Body of pancreas (tissue), 4 donors: ENCODE measurements around the gene PDE3A. TPM values are rescaled to one million over a fixed set of nuclear protein-coding genes. Genes with fewer than 3 reads are reported as not detected.

Experiments used
- ATAC-seq: fragments of 150-250 bp; one replicate; pipeline ENCODE4 v1.9.1; 2016
- DNase-seq, 4 donors: peaks; one replicate each; pipeline ENCODE4 v3.0.0-alpha.2; 2019
- H3K27ac ChIP-seq, 4 donors: fragments of 200-600 bp; sonication (generic); 1 replicate in 3 of 4; 2 replicates in 1 of 4; pipeline versions ENCODE4 v1.5.1 to v1.6.1; 2016 to 2019; ENCODE audit warnings: mild to moderate bottlenecking in 1 of 4, mixed read lengths in 1 of 4, moderate library complexity in 1 of 4
- H3K27me3 ChIP-seq, 2 donors: fragments of 200-600 bp; sonication (generic); one replicate each; pipeline ENCODE4 v1.6.0; 2016; ENCODE audit warnings: mild to moderate bottlenecking in 1 of 2
- H3K36me3 ChIP-seq, 2 donors: fragments of 200-600 bp; sonication (generic); replicated peaks in 1 of 2; 2 replicates each; pipeline ENCODE4 v1.5.1; 2016; ENCODE audit warnings: low read depth in 2 of 2; ENCODE audit not compliant: insufficient read depth in 1 of 2
- H3K4me1 ChIP-seq: fragments of 200-600 bp; sonication (generic); one replicate; pipeline ENCODE4 v1.6.0; 2016
- H3K4me3 ChIP-seq, 2 donors: fragments of 200-600 bp; sonication (generic); 1 replicate in 1 of 2; 2 replicates in 1 of 2; pipeline ENCODE4 v1.5.1; 2016 to 2019
- H3K9me3 ChIP-seq, 3 donors: fragments of 200-600 bp; sonication (generic); 1 replicate in 2 of 3; 2 replicates in 1 of 3; pipeline ENCODE4 v1.5.1; 2016
- CTCF ChIP-seq, 7 experiments: fragments of 450-650 bp in 4 of 7; fragments of 200-600 bp in 3 of 7; sonication (generic) in 3 of 7; IDR thresholded peaks; one replicate each; pipeline ENCODE4 v1.5.1; 2016 to 2019; ENCODE audit warnings: antibody characterized with exemption in 7 of 7
- POLR2A ChIP-seq, 3 donors: fragments of 450-650 bp; IDR thresholded peaks; one replicate each; pipeline ENCODE4 v1.6.1; 2016; ENCODE audit warnings: antibody characterized with exemption in 3 of 3, mild to moderate bottlenecking in 2 of 3
- WGBS, 2 donors: methylation state at CpG; one replicate each; pipeline ENCODE4 v1.1.5; 2017; 5-methylcytosine and 5-hydroxymethylcytosine counted together
- intact Hi-C: fragments of 100-400 bp; cut with DNase I; formaldehyde crosslinking; loops from one replicate; pipeline ENCODE4 v1.15.1; 2023
- total RNA-seq, 2 donors: library from RNA; depleted of rRNA; stranded (reverse); fragments of >200 nt; gene quantifications; one replicate each; pipeline ENCODE4 v1.1.0, GENCODE V29; 2016

The PDE3A gene
- total RNA-seq, 2 donors from 2014 or later, result 20.5 to 28.3 TPM

DNA sequence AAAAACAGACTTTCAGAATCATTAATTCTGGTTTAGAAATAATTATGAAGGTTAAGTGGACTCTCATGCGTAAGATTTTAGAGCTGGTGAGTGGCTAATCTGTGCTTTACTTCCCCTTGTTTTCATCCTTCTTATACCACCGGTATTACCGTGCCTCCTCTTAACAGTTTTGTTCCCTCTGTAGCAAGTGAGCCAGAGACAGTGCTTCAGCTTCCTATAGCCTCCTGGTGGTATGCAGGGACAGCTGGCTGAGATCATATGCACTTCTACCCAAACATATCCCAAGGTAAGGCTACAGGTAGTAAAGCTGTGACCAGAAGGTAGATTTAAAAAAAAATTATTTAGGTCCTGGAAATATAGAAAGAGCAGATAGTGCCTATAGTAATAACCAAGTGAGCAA, 55.2 kb downstream of the PDE3A start:
- WGBS, 2 donors, result 22 to 27% methylated on average over 3 of the region's 3 CpGs
- Histone ChIP-seq H3K4me3 (no peak overlapping the region), H3K27ac (no peak overlapping the region), H3K27me3 (no peaks in the 10 kb centered on the region), H3K4me1 (no peaks in the 10 kb centered on the region), H3K9me3 (no peaks in the 10 kb centered on the region), H3K36me3 (no peaks in the 10 kb centered on the region)
- no peak for ATAC-seq
- intact Hi-C loops, result no loop called here
- DNase-seq, result no peak
- TF ChIP-seq CTCF (IDR thresholded peaks at IDR 0.05), result no peak
- no peak for TF ChIP-seq POLR2A (IDR thresholded peaks at IDR 0.05)

GRCh38 chr12:20424841-20425240, 56.5 kb downstream of the PDE3A start:
- no peak overlapping the region for H3K4me3 ChIP-seq
- 70 to 74% methylated on average over 4 of the region's 4 CpGs for WGBS, 2 donors
- no peaks in the 10 kb centered on the region for H3K27me3 ChIP-seq
- no peaks in the 10 kb centered on the region for H3K4me1 ChIP-seq
- TF ChIP-seq POLR2A (IDR thresholded peaks at IDR 0.05), result no peak
- no peak for TF ChIP-seq CTCF (IDR thresholded peaks at IDR 0.05)
- no peak for ATAC-seq
- intact Hi-C loops, result no loop called here
- H3K36me3 ChIP-seq, result no peaks in the 10 kb centered on the region
- H3K27ac ChIP-seq, result no peak overlapping the region
- no peak for DNase-seq
- H3K9me3 ChIP-seq, result no peaks in the 10 kb centered on the region

GRCh38 chr12:20426191-20426590, 57.9 kb downstream of the PDE3A start:
- no peaks in the 10 kb centered on the region for H3K9me3 ChIP-seq
- no peak overlapping the region for H3K4me3 ChIP-seq
- H3K4me1 ChIP-seq, result no peaks in the 10 kb centered on the region
- intact Hi-C loops, result no loop called here
- TF ChIP-seq POLR2A (IDR thresholded peaks at IDR 0.05), result no peak
- TF ChIP-seq CTCF (IDR thresholded peaks at IDR 0.05), result no peak
- H3K27ac ChIP-seq, result no peak overlapping the region
- ATAC-seq (peak; percentile 67), DNase-seq (peak in 3 of 4 donors; percentile 18 to 21 (median 19))
- 80 to 82% methylated on average over 5 of the region's 5 CpGs for WGBS, 2 donors
- no peaks in the 10 kb centered on the region for H3K36me3 ChIP-seq
- no peaks in the 10 kb centered on the region for H3K27me3 ChIP-seq

DNA sequence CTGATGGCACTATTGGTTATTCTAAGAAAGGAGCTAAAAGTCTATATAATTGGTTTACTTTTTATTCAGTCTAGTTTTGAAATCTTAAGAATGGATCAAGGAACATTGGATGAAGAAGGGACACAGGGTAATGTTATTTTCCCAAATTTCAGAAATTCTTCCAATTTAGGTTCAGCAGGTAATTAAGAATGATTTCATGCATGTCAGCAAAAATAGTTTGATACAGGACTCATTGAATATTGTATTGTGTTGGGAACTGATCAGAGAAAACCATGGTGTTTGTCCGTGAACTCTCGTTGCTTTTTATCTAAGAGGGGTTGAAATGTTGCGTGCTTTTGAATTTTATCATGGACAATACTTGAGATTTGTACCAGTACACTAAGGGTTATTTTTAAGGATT, 58.6 kb downstream of the PDE3A start:
- intact Hi-C loops, result no loop called here
- no peak overlapping the region for H3K27ac ChIP-seq

More for the DNA sequence above, 58.6 kb downstream of the PDE3A start:
- DNase-seq (no peak), ATAC-seq (no peak)
- H3K27me3 ChIP-seq, result no peaks in the 10 kb centered on the region
- no peaks in the 10 kb centered on the region for H3K9me3 ChIP-seq
- no peaks in the 10 kb centered on the region for H3K36me3 ChIP-seq
- no peak for TF ChIP-seq POLR2A (IDR thresholded peaks at IDR 0.05)
- no peak for TF ChIP-seq CTCF (IDR thresholded peaks at IDR 0.05)
- no peak overlapping the region for H3K4me3 ChIP-seq
- H3K4me1 ChIP-seq, result no peaks in the 10 kb centered on the region
- 88 to 90% methylated on average over 3 of the region's 3 CpGs for WGBS, 2 donors
